Measurements from ENCODE around the gene FAM25G. TPM values are rescaled to one million over a fixed set of nuclear protein-coding genes. Genes with fewer than 3 reads are reported as not detected.

FAM25G gene
- total and polyA plus RNA-seq, 2 of the 8 experiments (the other 6 are each of a cell fraction or from before 2014, with no cell fraction given) = not detected

DNA sequence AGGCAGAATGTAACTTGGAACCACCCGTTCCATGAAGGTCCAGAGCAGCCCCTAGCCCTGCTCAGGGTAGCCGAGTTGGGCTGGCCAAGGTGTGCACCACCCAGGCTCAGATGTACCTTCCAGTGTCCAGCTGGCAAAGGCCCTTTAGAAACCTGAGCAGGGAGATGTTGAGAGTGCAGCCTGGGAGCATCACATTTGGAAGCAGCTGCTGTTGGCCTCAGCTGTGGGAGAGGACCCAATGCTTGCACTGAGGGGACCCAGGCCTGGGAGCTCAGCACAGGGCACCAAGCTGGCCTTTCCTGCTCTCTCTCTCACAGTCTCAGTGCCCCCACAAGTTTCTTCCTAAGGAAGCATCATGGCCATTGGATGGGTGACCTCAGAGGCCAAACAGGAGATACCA is 41.1 kb downstream of the FAM25G start (continued):
- no peak for TF ChIP-seq CHD7 (IDR thresholded peaks at IDR 0.05; ENCODE audit: insufficient replicate concordance, low read length)
- no peak for TF ChIP-seq KDM5A (IDR thresholded peaks at IDR 0.05; ENCODE audit: low read length)
- TF ChIP-seq CHD2 (IDR thresholded peaks at IDR 0.05; ENCODE audit: low read length) = no peak
- no peak for TF ChIP-seq SP2 (IDR thresholded peaks at IDR 0.05; ENCODE audit: low read length)
- TF ChIP-seq, protein P1, sequence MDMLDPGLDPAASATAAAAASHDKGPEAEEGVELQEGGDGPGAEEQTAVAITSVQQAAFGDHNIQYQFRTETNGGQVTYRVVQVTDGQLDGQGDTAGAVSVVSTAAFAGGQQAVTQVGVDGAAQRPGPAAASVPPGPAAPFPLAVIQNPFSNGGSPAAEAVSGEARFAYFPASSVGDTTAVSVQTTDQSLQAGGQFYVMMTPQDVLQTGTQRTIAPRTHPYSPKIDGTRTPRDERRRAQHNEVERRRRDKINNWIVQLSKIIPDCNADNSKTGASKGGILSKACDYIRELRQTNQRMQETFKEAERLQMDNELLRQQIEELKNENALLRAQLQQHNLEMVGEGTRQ (IDR thresholded peaks at IDR 0.05; ENCODE audit: low read length) = no peak
- no peak for TF ChIP-seq RBBP5 (IDR thresholded peaks at IDR 0.05; ENCODE audit: borderline replicate concordance, low read depth, low read length)
- TF ChIP-seq RNF2 (IDR thresholded peaks at IDR 0.05; ENCODE audit: borderline replicate concordance, low read depth, low read length, missing control alignments, poor library complexity, severe bottlenecking) = no peak
- no peak for TF ChIP-seq SP1 (IDR thresholded peaks at IDR 0.05; ENCODE audit: low read depth, low read length)
- TF ChIP-seq EP300 (IDR thresholded peaks at IDR 0.05; ENCODE audit: borderline replicate concordance in 1 of 2, low read depth in 2 of 2, low read length in 2 of 2) = no peak
- TF ChIP-seq RAD21 (IDR thresholded peaks at IDR 0.05 in 1 of 2, conservative IDR thresholded peaks at IDR 0.05 in 1 of 2; ENCODE audit: low read depth in 2 of 2, low read length in 2 of 2) = no peak
